Thyroid gland (tissue), 4 donors: ENCODE measurements around the gene ACBD6. TPM values are rescaled to one million over a fixed set of nuclear protein-coding genes. Genes with fewer than 3 reads are reported as not detected.

Experiments used
- DNase-seq, 2 donors: peaks; one replicate each; pipeline ENCODE4 v3.0.0-alpha.2; 2019
- H3K27ac ChIP-seq, 3 donors: fragments of 200-600 bp; sonication (generic); 1 replicate in 2 of 3; 2 replicates in 1 of 3; pipeline ENCODE4 v1.5.1; 2016 to 2019; ENCODE audit warnings: mild to moderate bottlenecking in 1 of 3, moderate library complexity in 1 of 3
- H3K27me3 ChIP-seq: fragments of 200-600 bp; sonication (generic); one replicate; pipeline ENCODE4 v1.5.1; 2019
- H3K36me3 ChIP-seq, 2 donors: fragments of 200-600 bp; sonication (generic); one replicate each; pipeline ENCODE4 v1.5.1; 2016 to 2019
- H3K4me1 ChIP-seq, 2 donors: fragments of 200-600 bp; sonication (generic); one replicate each; pipeline ENCODE4 v1.5.1; 2017 to 2019
- H3K4me3 ChIP-seq, 3 donors: fragments of 200-600 bp; sonication (generic); replicated peaks in 1 of 3; 1 replicate in 2 of 3; 2 replicates in 1 of 3; pipeline ENCODE4 v1.5.1; 2016; ENCODE audit warnings: mild to moderate bottlenecking in 1 of 3
- H3K9me3 ChIP-seq: fragments of 200-600 bp; sonication (generic); one replicate; pipeline ENCODE4 v1.5.1; 2017
- CTCF ChIP-seq, 6 experiments: fragments of 200-600 bp in 3 of 6; fragments of 450-650 bp in 3 of 6; sonication (generic) in 3 of 6; IDR thresholded peaks; one replicate each; pipeline ENCODE4 v1.5.1; 2016 to 2019; ENCODE audit warnings: antibody characterized with exemption in 6 of 6, mild to moderate bottlenecking in 2 of 6, inconsistent platforms in 1 of 6, moderate library complexity in 1 of 6
- POLR2A ChIP-seq, 2 donors: fragments of 450-650 bp; IDR thresholded peaks; one replicate each; pipeline ENCODE4 v1.6.1; 2017; ENCODE audit warnings: antibody characterized with exemption in 2 of 2, mild to moderate bottlenecking in 2 of 2, moderate library complexity in 1 of 2
- WGBS, 2 donors: methylation state at CpG; one replicate each; pipeline ENCODE4 v1.1.5; 2017; 5-methylcytosine and 5-hydroxymethylcytosine counted together
- intact Hi-C: fragments of 100-400 bp; cut with DNase I; formaldehyde crosslinking; loops from one replicate; pipeline ENCODE4 v1.15.1; 2023
- total RNA-seq, 4 donors: library from RNA; depleted of rRNA; stranded (reverse); fragments of >200 nt; gene quantifications; one replicate each; pipeline ENCODE4 v1.2.3, GENCODE V29; 2016

ACBD6 gene
- total RNA-seq, 4 donors from 2014 or later = 52.6 to 66.5 (median 57.2) TPM

- TF ChIP-seq POLR2A (IDR thresholded peaks at IDR 0.05) (no peak), CTCF (IDR thresholded peaks at IDR 0.05) (no peak)
- H3K36me3 ChIP-seq = no peaks in the 10 kb centered on the region
- intact Hi-C loops = no loop called here
- H3K4me3 ChIP-seq = no peak overlapping the region
- H3K27me3 ChIP-seq = no peaks in the 10 kb centered on the region
- no peak for DNase-seq
- H3K9me3 ChIP-seq = no peaks in the 10 kb centered on the region
- no peak overlapping the region for H3K27ac ChIP-seq
- no peaks in the 10 kb centered on the region for H3K4me1 ChIP-seq
Observed at GRCh38 chr1:180370188-180370587, 132.2 kb downstream of the ACBD6 start.

- H3K27me3 ChIP-seq = no peaks in the 10 kb centered on the region
- TF ChIP-seq POLR2A (IDR thresholded peaks at IDR 0.05) (no peak), CTCF (IDR thresholded peaks at IDR 0.05) (no peak)
- no peaks in the 10 kb centered on the region for H3K4me1 ChIP-seq
- no peaks in the 10 kb centered on the region for H3K9me3 ChIP-seq
- H3K4me3 ChIP-seq = no peak overlapping the region
- H3K27ac ChIP-seq = no peak overlapping the region
- intact Hi-C loops = no loop called here
- no peak for DNase-seq
- 96 to 97% methylated on average over 6 of the region's 6 CpGs for WGBS, 2 donors
- H3K36me3 ChIP-seq = no peaks in the 10 kb centered on the region
Observed at GRCh38 chr1:180369061-180369460, 133.3 kb downstream of the ACBD6 start.

- DNase-seq = no peak
- WGBS, 2 donors = 97% methylated on average over 2 of the region's 2 CpGs
- Histone ChIP-seq H3K9me3 (no peaks in the 10 kb centered on the region), H3K4me3 (no peak overlapping the region), H3K36me3 (no peaks in the 10 kb centered on the region), H3K27ac (no peak overlapping the region), H3K27me3 (no peaks in the 10 kb centered on the region), H3K4me1 (no peaks in the 10 kb centered on the region)
- no peak for TF ChIP-seq POLR2A (IDR thresholded peaks at IDR 0.05)
- no peak for TF ChIP-seq CTCF (IDR thresholded peaks at IDR 0.05)
- intact Hi-C loops = no loop called here
Observed at GRCh38 chr1:180366371-180367068, 135.9 kb downstream of the ACBD6 start.

- H3K4me1 ChIP-seq = no peaks in the 10 kb centered on the region
- H3K27me3 ChIP-seq = no peaks in the 10 kb centered on the region
- no peak overlapping the region for H3K4me3 ChIP-seq
- DNase-seq = no peak
- no peaks in the 10 kb centered on the region for H3K9me3 ChIP-seq
- TF ChIP-seq CTCF (IDR thresholded peaks at IDR 0.05) (peak in 1 of 6 experiments; percentile 39), POLR2A (IDR thresholded peaks at IDR 0.05) (no peak)
- WGBS, 2 donors = 69 to 78% methylated on average over 3 of the region's 3 CpGs
- no peaks in the 10 kb centered on the region for H3K36me3 ChIP-seq
- no peak overlapping the region for H3K27ac ChIP-seq
- intact Hi-C loops = no loop called here
Observed at GRCh38 chr1:180365039-180365438, 137.3 kb downstream of the ACBD6 start.

GRCh38 chr1:180363246-180363995 is 139.0 kb downstream of the ACBD6 start:
- no peak for DNase-seq
- TF ChIP-seq CTCF (IDR thresholded peaks at IDR 0.05) (no peak), POLR2A (IDR thresholded peaks at IDR 0.05) (no peak)
- WGBS, 2 donors = 89 to 91% methylated on average over 5 of the region's 5 CpGs
- no peaks in the 10 kb centered on the region for H3K27me3 ChIP-seq
- H3K4me3 ChIP-seq = no peak overlapping the region
- H3K9me3 ChIP-seq = no peaks in the 10 kb centered on the region
- no peaks in the 10 kb centered on the region for H3K36me3 ChIP-seq
- no peak overlapping the region for H3K27ac ChIP-seq
- intact Hi-C loops = no loop called here
- no peaks in the 10 kb centered on the region for H3K4me1 ChIP-seq
